Hematopoietic multipotent progenitor cell (in vitro differentiated cells): ENCODE measurements around the gene RALY. TPM values are rescaled to one million over a fixed set of nuclear protein-coding genes. Genes with fewer than 3 reads are reported as not detected.
"Not testable (repeated sequence)": the region's sequence is repeated elsewhere in the genome, so short reads cannot be mapped to it uniquely, and the experiment has no call there.

Experiments used
- DNase-seq, 3 donors: peaks; one replicate each; pipeline ENCODE4 v3.0.0-alpha.2; 2011 to 2015; ENCODE audit warnings: low read depth in 2 of 3, low spot score in 2 of 3
- total RNA-seq: library from RNA; depleted of rRNA; stranded (reverse); fragments of >200 nt; gene quantifications from one replicate; pipeline ENCODE4 v1.2.3, GENCODE V29; 2012

The RALY gene
- total RNA-seq, 1 donor = 139 TPM

DNA sequence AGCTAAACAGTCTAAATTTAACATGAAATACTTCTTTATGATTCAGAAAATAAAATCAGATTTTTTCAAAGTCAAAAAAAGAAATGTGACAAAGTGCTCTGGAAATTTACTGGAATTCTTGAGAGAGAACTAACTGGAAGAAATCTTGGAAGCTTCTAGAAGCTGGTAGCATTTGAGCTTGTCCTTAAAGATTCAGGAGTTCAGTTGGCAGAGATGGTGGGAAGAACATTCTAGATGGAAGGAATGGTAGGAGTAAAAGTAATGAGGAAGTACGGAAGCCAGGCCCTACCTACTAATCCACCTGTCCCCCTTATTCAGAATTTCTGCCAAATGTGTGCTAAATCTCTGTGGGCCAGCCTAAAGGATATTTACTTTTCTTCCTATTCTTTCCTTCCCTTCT lies 21.2 kb downstream of the RALY start:
- DNase-seq = no peak

GRCh38 chr20:34015401-34016335 lies 22.0 kb downstream of the RALY start:
- DNase-seq = no peak

- no peak for DNase-seq
These were observed 23.0 kb downstream of the RALY start for GRCh38 chr20:34016736-34017135.

GRCh38 chr20:34017610-34018009 lies 23.9 kb downstream of the RALY start:
- DNase-seq = no peak

DNA sequence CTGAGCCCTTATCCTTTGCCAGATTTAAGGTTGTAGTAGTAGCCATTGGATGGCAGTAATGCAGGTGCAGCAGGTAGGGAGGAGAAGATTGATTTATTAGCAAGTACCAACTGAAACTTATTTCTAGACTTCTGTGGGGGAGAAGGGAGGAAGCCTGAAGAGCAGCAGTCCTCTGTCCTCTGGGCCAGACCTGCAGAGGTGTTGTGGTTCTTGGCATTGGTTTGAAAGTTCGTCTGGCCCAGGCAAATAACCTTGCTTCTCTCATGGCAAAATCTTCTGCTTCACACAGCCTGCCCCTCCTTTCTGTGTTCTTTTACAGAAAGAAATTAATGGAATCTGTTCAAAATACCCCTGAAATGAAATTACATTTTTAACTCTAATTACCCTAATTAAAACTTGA lies 24.5 kb downstream of the RALY start:
- DNase-seq = no peak

DNA sequence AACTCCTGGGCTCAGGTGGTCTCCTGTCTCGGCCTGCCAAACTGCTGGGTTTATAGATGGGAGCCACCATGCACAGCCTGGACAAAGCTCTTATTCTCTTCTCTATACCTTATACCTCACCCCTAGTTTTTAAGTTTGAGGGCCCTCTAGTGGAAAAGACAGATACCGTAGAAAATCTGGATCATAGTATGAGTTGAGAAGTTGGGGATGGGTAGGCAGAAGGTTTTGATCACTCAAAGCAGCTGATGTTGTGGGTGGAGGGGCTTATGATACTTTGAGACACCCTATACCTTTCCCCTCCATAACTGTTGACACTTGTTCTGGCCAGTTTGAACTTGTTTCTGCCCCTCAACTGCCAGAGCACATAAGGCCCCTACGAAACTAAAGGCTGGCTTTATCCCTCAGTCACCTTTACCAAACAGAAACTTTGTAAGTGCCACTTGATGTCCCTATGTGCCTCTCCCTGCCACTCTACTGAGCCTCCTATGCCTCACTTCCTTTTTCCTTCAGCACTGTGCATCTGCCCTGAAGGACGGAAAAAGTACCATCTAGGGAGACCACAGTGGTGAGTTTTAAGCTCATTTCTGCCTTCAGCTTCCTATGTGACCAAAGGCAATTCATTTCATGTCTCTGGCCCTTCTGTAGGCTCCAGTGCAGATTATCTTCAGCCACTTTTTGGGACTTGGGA lies 28.6 kb downstream of the RALY start:
- DNase-seq = peak in 2 of 3 donors; percentile 31 to 66

- DNase-seq = no peak
These were observed 29.1 kb downstream of the RALY start for GRCh38 chr20:34022839-34023234.

- DNase-seq = no peak
These were observed 30.4 kb downstream of the RALY start for GRCh38 chr20:34023937-34024722.

- no peak for DNase-seq
These were observed 31.1 kb downstream of the RALY start for GRCh38 chr20:34024723-34025351.

GRCh38 chr20:34028013-34028412 lies 34.3 kb downstream of the RALY start:
- not testable (repeated sequence) for DNase-seq

GRCh38 chr20:34029415-34029814 lies 35.7 kb downstream of the RALY start:
- DNase-seq = no peak

DNA sequence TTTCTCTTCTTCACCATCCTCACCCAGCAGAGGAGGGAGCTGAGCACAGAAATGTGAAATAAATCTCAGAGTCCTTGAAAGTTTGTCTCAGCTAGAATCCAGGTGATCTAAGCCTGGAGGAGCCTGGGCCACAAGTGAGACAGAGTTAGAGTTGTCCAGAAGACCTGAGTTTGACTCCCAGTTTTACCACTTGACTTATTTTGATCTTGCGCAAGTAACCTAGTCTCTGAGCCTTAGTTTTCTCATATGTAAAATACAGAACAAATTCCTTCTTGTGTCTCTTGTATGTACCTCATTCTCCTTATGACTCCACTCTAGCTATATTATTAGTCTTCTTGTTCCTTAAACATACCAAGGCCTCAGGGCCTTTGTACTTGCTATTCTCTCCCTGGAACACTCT lies 36.7 kb downstream of the RALY start:
- no peak for DNase-seq

DNA sequence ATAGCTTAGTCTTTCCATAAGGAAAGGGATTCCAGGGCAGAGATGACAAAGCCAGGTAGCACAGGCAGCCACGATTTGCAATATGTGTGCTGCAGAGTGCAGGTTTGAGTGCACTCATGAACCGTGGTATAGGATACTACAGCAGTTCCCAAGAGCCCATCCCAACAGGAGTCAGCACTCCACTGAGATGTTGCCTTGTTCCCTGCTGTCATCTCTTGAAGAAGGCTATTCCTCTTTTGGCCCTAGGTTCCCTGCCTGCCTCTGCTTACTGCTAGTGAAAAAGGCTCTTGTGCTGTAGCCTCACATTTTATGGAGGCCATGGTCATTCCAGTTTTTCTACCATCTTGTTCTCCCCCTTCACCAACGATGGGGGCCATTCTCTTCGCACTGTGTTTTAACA lies 40.2 kb downstream of the RALY start:
- DNase-seq = no peak

DNA sequence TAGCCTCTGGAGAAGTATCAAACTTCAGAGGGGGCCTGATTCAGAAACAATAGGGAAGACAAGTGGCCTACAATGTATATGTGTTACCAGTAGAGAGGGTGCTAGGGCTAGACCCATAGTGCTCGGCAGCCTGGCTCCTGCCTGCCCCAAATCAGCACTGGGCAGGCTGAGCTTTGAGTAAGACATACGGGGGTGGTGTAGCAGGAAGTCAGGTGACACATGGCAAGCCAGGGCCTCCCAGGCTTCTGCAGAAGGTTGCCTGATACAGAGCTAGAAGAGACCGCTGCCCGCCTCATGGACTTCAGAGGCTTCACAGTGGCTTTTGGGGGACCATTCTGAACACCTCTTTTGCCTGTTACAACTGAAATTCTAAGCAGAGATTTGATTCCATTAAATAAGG lies 43.4 kb downstream of the RALY start:
- DNase-seq = no peak

- no peak for DNase-seq
These were observed 44.1 kb downstream of the RALY start for GRCh38 chr20:34037767-34038166.

DNA sequence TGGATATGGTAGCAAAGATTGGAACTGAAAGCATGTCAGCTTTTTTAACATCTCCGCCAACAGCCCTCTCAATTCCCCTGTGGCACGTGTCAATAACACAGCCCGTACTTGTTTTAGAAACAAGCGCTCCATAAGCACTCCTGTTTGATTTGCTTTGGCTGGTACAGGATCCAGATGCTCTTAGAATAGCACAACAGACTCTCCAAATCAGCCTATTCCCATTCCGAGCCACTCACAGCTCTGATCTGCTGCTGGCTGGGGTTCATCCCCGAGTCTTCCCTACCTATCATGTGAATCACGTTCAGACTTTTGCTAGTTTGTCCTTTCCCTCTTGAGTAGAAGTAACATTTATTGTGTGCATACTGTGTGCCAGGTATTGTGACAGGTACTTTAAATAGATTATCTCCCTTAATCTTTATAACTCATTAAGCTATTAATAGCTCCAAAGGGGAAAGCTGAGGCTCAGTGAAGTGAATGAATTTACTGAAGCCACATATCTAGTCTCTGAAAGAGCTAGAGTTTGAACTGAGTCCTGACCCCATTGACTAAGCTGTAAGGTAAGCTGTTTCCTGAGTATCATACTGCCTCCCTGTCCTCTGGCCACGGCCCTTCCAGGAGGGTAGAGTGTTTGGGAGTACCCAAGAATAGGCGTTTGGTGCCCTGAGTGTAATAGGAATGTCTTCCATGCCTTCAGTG lies 46.7 kb downstream of the RALY start:
- no peak for DNase-seq

DNA sequence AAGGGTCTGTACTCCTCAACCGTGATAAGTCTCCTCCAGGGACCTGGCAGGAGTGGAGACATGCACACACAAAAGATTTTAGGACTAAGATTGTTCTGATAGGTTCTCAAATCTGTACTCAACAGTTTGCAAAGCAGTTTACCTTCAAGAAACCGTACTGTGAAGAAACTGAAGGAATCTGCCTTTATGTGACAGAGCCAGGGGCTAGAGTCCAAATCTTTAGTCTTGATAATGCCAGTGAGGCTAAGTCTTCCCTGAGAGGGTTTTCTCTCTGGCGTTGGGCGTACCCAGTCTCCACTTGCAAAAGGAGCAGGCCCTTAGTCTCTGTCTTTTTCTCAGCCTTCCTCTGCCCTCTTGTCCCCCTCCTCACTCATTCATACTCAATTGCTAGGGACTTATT lies 47.5 kb downstream of the RALY start:
- DNase-seq = no peak

DNA sequence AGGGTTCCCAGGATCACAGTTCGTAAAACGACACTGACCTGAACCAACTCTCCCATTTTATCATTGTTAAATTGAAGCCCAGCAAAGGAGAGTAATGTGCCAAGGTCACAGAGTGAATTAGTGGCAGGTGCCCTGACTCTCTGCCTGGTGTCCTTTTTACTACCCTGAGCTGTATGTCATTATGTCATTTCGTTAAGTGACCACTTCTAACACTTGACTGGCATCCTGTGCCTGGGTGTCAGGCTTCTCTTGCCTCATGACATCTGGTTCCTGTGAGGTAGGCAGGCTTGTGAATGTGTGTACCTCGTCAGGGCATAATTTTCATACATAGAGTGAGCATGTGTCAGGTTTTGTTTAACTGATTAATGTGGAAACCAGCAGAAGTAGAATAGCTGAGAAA lies 48.6 kb downstream of the RALY start:
- DNase-seq = peak in 2 of 3 donors; percentile 35 to 72

GRCh38 chr20:34043025-34043424 lies 49.3 kb downstream of the RALY start:
- no peak for DNase-seq

GRCh38 chr20:34045294-34045693 lies 51.6 kb downstream of the RALY start:
- DNase-seq = no peak
